ENCODE measurements around the gene TMF1. TPM values are rescaled to one million over a fixed set of nuclear protein-coding genes. Genes with fewer than 3 reads are reported as not detected.

The TMF1 gene
- total and polyA plus RNA-seq, 2 experiments from 2014 or later = 15.8 to 21.3 TPM

GRCh38 chr3:69072928-69073327 is 20.8 kb upstream of the TMF1 start (continued):
- TF ChIP-seq ZNF462 (CRISPR knock-in tag; IDR thresholded peaks at IDR 0.05) (no peak), ZNF331 (CRISPR knock-in tag; IDR thresholded peaks at IDR 0.05; ENCODE audit: low read depth) (no peak)
- TF ChIP-seq, protein P1, sequence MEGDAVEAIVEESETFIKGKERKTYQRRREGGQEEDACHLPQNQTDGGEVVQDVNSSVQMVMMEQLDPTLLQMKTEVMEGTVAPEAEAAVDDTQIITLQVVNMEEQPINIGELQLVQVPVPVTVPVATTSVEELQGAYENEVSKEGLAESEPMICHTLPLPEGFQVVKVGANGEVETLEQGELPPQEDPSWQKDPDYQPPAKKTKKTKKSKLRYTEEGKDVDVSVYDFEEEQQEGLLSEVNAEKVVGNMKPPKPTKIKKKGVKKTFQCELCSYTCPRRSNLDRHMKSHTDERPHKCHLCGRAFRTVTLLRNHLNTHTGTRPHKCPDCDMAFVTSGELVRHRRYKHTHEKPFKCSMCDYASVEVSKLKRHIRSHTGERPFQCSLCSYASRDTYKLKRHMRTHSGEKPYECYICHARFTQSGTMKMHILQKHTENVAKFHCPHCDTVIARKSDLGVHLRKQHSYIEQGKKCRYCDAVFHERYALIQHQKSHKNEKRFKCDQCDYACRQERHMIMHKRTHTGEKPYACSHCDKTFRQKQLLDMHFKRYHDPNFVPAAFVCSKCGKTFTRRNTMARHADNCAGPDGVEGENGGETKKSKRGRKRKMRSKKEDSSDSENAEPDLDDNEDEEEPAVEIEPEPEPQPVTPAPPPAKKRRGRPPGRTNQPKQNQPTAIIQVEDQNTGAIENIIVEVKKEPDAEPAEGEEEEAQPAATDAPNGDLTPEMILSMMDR (conservative IDR thresholded peaks at IDR 0.05; ENCODE audit: low read depth in 2 of 2) = no peak

GRCh38 chr3:69066121-69066520 is 14.0 kb upstream of the TMF1 start:
- no peaks in the 10 kb centered on the region for H3F3A ChIP-seq (replicated peaks; ENCODE audit: low read depth)
- no peak overlapping the region for H3K4me2 ChIP-seq
- no peaks in the 10 kb centered on the region for H3K27me3 ChIP-seq (ENCODE audit: insufficient read depth)
- peaks cover 25% of the 10 kb centered on the region for H3K36me3 ChIP-seq (ENCODE audit: insufficient read depth)
- no peak overlapping the region for H3K4me3 ChIP-seq
- no peaks in the 10 kb centered on the region; the same call in 1 of the 2 replicates for H3K79me2 ChIP-seq (replicated peaks; ENCODE audit: insufficient read depth)
- Mint-ChIP-seq H3K27ac (no peak overlapping the region), H3K27me3 (ENCODE audit: insufficient read depth, low read depth, poor library complexity) (no peaks in the 10 kb centered on the region), H3K36me3 (ENCODE audit: low read depth) (peaks cover 20% of the 10 kb centered on the region), H3K9me3 (no peaks in the 10 kb centered on the region), H3K4me1 (no peaks in the 10 kb centered on the region), H3K4me3 (no peak overlapping the region)
- H3K9me2 ChIP-seq (ENCODE audit: insufficient read depth) = no peaks in the 10 kb centered on the region
- no peak overlapping the region for H2AFZ ChIP-seq
- H3K4me1 ChIP-seq (ENCODE audit: insufficient read depth) = no peaks in the 10 kb centered on the region
- DNase-seq (ENCODE audit: low spot score) (no peak), ATAC-seq (no peak)
- no peaks in the 10 kb centered on the region; the same call in 1 of the 2 replicates for H4K20me1 ChIP-seq (replicated peaks; ENCODE audit: insufficient read depth)
- H3K27ac ChIP-seq (ENCODE audit: low read depth) = no peak overlapping the region
- no peak for TF ChIP-seq ZNF462 (CRISPR knock-in tag; IDR thresholded peaks at IDR 0.05)

Data from GM23338 (cell line).